RPMI7951 (cell line): ENCODE data around the gene CACNG4. TPM values are rescaled to one million over a fixed set of nuclear protein-coding genes. Genes with fewer than 3 reads are reported as not detected.
A peak's percentile ranks its signal among the peaks of the same experiment; 100 is the strongest.

Source experiments
- DNase-seq: peaks from one replicate; pipeline ENCODE4 v3.0.0-alpha.2; 2012; ENCODE audit warnings: low read depth
- total RNA-seq: library from RNA; depleted of rRNA; stranded (reverse); fragments of >200 nt; shearing (Covaris generic); gene quantifications from 2 replicates; pipeline ENCODE4 v1.2.3, GENCODE V29; 2014

The CACNG4 gene
- total RNA-seq, 1 experiment from 2014 or later: 0.12 TPM

DNA sequence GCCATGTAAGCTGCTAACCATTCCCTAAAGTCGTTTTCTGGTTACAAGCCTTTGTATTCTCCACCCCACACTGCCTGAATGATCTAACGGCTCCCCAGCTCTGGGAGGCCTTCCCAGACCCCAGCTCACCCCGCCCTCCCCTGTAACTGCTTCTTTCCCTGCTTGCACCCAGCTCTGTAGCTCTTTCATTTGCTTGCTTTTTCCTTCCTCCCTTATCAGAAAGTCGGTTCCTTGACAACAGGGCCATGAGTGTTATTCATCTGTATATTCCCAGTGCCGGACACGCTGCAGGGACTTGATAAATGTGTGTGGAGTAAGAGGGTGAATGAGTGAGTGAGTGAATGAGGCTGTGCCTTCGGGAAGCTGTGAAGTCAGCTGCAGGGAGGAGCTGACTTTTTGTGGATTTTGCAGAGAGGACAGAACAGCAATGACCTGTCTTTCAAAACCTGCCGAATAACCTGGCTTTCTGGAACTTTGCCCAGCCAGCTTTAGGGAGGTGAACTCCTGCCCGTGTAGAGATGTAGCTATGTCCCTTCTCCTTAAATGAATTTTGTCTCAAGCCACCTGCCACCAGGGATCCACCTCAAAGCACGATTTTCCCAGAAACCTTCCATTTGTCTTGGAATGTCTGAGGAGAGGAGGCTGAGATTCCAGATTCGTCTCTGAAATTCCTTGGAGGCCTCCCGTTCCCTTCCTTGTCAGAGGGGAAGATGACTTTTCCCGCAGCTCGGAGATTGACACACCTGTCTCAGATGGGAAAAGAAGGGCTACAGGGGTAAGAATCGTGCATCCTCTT is 20.0 kb upstream of the CACNG4 start:
- no peak for DNase-seq

GRCh38 chr17:66945147-66945835 is 19.2 kb upstream of the CACNG4 start:
- DNase-seq: peak; percentile 75

- no peak for DNase-seq
These were observed 18.3 kb upstream of the CACNG4 start for GRCh38 chr17:66946251-66946650.

GRCh38 chr17:66947311-66947710 is 17.2 kb upstream of the CACNG4 start:
- DNase-seq: no peak

GRCh38 chr17:66948061-66948750 is 16.3 kb upstream of the CACNG4 start:
- peak; percentile 76 for DNase-seq

DNA sequence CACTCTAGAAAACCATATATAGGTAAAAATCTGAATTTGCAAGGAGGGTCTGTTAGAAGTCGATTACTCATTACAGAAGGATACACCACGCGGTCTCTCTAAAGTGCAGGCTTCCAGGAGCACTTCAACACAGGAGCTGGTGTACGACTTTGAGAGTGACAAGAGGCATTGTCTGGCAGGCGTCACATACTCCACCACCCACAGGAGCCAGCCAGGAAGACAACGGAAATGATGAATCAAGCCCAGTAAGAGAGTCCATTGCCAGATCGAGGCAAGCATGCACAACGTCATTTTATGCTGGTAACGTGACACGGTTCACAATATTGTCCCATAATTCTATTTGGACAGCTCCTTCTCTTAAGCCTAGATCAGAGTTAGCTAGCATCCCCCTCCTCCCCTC is 15.0 kb upstream of the CACNG4 start:
- peak; percentile 72 for DNase-seq

DNA sequence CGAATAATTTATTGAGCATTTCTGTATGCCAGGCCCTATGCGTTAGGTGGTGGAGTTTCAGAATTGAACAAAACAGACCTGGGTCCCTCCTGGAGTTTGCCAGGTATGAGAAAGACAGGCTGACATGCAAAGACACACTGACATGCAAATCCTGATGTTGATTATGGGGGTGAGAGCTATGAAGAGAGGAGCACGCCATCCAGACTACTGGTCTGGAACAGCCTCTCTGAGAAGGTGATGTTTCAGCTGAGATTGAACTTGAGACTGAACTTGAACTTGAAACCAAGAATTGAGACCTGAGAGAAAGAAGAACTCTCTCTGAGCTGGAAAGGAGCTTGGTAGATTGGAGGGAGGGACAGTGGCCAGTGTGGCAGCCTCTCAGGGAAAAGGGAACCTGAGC is 14.2 kb upstream of the CACNG4 start:
- no peak for DNase-seq

- peak; percentile 32 for DNase-seq
These were observed 13.5 kb upstream of the CACNG4 start for GRCh38 chr17:66950886-66951604.

DNA sequence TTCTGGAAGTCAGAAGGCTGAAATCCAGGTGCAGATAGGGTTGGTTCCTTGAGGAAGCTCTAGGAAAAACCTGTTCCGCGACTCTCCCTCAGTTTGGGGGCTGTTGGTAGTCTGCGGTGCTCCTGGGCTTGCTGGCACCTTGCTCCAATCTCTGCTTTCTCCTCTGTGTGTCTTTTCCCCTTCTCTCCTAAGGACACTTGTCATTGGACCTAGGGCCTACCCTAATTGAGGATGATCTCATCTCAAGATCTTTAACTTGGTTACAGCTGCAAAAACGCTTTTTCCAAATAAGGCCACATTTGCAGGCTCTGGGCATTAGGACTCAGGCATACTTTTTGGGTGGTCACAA is 12.9 kb upstream of the CACNG4 start:
- DNase-seq: no peak

GRCh38 chr17:66952031-66952524 is 12.4 kb upstream of the CACNG4 start:
- peak; percentile 96 for DNase-seq

DNA sequence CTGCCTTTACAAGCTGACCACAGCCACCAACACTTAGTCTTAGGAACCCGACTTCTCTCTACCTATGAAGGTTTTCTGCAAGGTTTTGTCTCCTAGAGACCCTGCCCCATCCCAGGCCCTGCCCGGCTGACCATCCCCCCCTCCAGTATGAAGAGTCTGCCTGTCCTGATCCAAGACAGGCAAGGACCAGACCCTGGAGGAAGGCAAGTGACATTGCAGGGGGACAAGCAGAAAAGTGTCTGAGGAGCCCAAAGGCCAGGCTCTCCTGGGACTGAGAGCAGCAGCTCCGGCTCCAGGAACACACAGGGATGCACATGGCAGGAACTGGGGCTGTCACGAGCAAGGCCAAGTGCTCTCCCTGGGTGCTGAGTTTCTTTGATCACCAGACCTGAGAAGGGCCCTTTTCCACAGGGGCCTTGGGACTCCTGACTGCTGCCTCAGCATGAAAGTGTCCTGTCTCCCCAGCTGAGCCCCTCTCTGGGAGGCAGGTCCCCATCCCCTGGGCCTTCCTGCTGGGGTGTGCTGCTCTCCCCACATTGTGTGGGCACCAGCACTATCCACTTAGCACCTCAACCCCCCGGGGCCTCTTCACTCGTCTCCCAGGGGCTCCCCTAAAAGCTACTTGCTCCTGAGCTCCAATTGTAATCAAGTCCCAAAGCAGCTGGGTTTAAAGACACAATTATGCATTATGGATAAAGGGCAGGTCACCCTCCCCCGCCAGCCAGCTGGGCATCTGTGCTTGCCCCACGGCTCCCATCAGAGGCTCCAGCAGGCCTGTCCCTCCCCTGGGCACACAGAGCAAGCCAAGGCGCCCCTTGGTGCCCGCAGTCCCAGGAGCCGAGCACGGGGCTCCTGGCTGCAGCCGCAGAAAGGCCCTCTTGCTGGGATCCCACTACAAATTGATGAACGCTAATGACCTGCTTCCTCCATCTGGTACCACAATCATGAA is 11.6 kb upstream of the CACNG4 start:
- DNase-seq: no peak

DNA sequence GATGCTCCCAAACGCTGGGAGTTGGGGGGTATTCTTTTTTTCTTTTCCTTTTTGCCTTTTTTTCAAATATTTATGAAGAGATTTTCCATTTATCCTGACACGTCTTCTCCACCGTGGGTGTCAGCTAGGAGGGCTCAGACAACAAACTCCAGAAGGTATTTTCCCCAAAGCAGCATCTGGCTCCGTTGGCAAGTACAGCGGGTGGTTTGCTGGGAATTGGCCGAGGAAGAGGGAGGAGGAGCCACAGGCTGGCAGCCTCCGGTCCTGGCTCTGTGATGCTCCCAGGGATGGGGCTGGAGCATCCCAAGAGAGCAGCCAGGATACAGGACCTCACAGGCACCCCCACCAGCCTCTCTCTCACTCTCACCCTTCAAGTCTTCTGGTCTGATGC is 10.9 kb upstream of the CACNG4 start:
- no peak for DNase-seq

DNA sequence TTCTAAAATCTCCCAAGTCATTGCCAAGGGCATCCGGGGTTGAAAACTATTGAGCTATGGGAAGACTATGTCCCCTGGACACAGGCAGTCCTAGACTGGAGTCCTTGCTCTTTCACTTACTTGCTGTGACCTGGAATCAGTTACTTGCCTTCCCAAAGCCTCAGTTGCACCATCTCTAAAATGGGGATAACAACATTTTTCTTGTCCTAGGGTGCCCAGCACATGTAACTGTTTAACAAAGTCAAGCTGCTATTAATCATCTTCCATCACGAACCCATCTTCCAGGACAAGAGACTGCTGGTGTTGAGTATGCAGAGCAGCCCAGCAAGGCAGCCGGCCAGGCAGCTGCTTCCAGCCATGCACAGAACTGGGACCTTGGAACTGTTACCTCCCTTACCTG is 9.9 kb upstream of the CACNG4 start:
- no peak for DNase-seq

- DNase-seq: no peak
These were observed 8.7 kb upstream of the CACNG4 start for GRCh38 chr17:66955821-66956220.

- DNase-seq: no peak
These were observed 7.6 kb upstream of the CACNG4 start for GRCh38 chr17:66956941-66957340.

GRCh38 chr17:66957343-66957742 is 7.2 kb upstream of the CACNG4 start:
- DNase-seq: no peak

DNA sequence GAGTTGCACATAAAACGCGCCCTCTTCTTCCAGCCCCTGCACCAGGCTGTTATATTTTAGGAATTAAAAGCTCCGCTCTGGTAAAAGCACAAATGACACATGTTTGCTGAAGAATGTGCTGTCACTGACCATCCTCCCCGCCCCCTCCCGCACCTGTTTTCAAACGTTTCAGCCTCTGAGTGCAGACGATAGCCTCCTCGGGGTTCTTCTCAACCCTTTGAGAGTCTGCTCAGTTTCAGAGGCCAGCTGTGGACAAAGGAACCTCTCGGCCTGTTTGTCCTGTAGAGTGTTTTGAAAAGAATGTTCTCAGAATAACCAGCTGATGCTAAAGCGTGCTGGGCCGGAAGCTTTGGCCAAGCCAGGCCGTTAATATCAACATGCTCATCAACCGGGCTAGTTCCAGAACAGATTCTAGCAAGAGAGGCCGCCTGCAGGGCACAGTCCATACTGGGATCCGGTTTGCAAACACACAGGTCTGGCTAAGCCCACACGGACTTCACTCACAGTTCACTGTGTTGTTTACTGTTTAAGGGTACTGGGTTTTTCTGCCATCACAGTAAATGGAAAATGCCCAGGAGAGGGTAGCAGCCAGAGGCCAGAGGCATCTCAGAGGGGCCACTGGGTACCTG is 6.4 kb upstream of the CACNG4 start:
- DNase-seq: no peak

DNA sequence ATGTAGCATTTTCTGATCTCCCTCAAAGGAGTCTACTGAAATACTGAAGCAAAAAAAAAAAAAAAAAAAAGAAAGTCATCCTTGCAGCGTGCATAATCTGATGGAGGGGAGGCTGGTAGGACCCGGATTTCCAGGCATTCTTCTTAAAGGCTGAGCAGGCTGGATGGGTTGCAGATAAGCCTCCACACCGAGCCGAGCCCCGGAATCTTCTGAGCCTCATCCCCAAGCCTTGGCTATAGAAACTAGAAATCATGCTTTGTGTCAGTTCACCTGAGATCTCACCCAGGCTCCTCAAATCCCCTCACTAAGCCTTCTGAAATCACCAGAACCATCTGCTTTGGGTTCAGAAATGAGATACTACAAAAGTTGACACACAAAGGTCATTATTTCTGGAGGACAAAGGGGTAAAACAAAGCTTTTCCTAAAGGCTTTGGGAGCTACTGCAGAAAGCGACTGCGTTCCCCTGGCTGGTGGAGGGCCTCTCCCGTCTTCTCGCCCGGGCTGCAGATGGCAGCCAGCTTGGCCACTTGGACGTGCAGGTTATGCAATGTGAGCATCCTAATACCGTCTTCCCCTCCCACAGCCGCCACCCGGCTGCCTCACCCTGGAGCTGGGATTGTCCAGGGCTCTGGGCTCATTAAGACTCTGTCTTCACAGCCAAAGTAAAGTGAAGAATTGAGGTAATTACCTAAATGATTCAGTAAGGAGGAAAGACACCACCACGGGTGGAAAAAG is 4.7 kb upstream of the CACNG4 start:
- DNase-seq: no peak

GRCh38 chr17:66960613-66961012 is 3.9 kb upstream of the CACNG4 start:
- no peak for DNase-seq

GRCh38 chr17:66963521-66963908 is 992 bp upstream of the CACNG4 start:
- DNase-seq: no peak
